HG03457 (cell line): ENCODE measurements around the gene FLNB.

Experiments used
- ATAC-seq: cut with Tn5 transposase; IDR thresholded peaks from one replicate; pipeline ENCODE4 v1.9.1; 2021; ENCODE audit warnings: moderate number of reproducible peaks; ENCODE audit not compliant: unreplicated experiment

FLNB gene

GRCh38 chr3:58008141-58009025, at the start of gene FLNB:
Gene FLNB (plus strand): TSS chr3:58008422. CDS start chr3:58008565, 143 bp downstream.
- ATAC-seq: no peak

- ATAC-seq: no peak
These were observed 49.4 kb upstream of the FLNB start for GRCh38 chr3:57958642-57959422.

GRCh38 chr3:57959423-57960173, 48.6 kb upstream of the FLNB start:
- no peak for ATAC-seq

GRCh38 chr3:57960174-57960505, 48.1 kb upstream of the FLNB start:
- no peak for ATAC-seq

GRCh38 chr3:57961177-57961827, 46.9 kb upstream of the FLNB start:
- ATAC-seq: no peak

- ATAC-seq: no peak
These were observed 46.3 kb upstream of the FLNB start for GRCh38 chr3:57961828-57962447.

- ATAC-seq: no peak
These were observed 45.8 kb upstream of the FLNB start for GRCh38 chr3:57962448-57962834.

GRCh38 chr3:57963811-57964346, 44.3 kb upstream of the FLNB start:
- ATAC-seq: no peak

- ATAC-seq: no peak
These were observed 41.4 kb upstream of the FLNB start for GRCh38 chr3:57966829-57967228.

- no peak for ATAC-seq
These were observed 40.6 kb upstream of the FLNB start for GRCh38 chr3:57967590-57967989.

- no peak for ATAC-seq
These were observed 39.7 kb upstream of the FLNB start for GRCh38 chr3:57968501-57968900.

- ATAC-seq: no peak
These were observed 36.2 kb upstream of the FLNB start for GRCh38 chr3:57971975-57972374.

- no peak for ATAC-seq
These were observed 35.6 kb upstream of the FLNB start for GRCh38 chr3:57972531-57973111.

GRCh38 chr3:57973715-57974477, 34.3 kb upstream of the FLNB start:
- no peak for ATAC-seq

- no peak for ATAC-seq
These were observed 33.3 kb upstream of the FLNB start for GRCh38 chr3:57974796-57975388.

GRCh38 chr3:57977818-57978235, 30.4 kb upstream of the FLNB start:
- no peak for ATAC-seq

GRCh38 chr3:57978316-57978715, 29.9 kb upstream of the FLNB start:
- ATAC-seq: no peak

GRCh38 chr3:57980416-57980815, 27.8 kb upstream of the FLNB start:
- ATAC-seq: no peak
